Measurements from ENCODE around the gene GAB2.
"Not testable (repeated sequence)": the region's sequence is repeated elsewhere in the genome, so short reads cannot be mapped to it uniquely, and the experiment has no call there.

GAB2 gene

GRCh38 chr11:78177216-78177615 is 240.4 kb downstream of the GAB2 start:
- no peaks in the 10 kb centered on the region for H3K4me1 Mint-ChIP-seq
- H3K9me3 Mint-ChIP-seq: no peaks in the 10 kb centered on the region
- H3K27ac Mint-ChIP-seq: no peak overlapping the region
- H3K36me3 Mint-ChIP-seq (ENCODE audit: low read depth): peaks cover 32% of the 10 kb centered on the region
- no peaks in the 10 kb centered on the region for H3K27me3 Mint-ChIP-seq (ENCODE audit: low read depth)
- TF ChIP-seq CTCF (IDR thresholded peaks at IDR 0.05; ENCODE audit: unreplicated experiment in 3 of 3): no peak
- H3K4me3 Mint-ChIP-seq: no peak overlapping the region

- no peaks in the 10 kb centered on the region for H3K9me3 Mint-ChIP-seq
- no peaks in the 10 kb centered on the region for H3K27me3 Mint-ChIP-seq (ENCODE audit: low read depth)
- TF ChIP-seq CTCF (IDR thresholded peaks at IDR 0.05; ENCODE audit: unreplicated experiment in 3 of 3): no peak
- peaks cover 33% of the 10 kb centered on the region for H3K36me3 Mint-ChIP-seq (ENCODE audit: low read depth)
- H3K4me1 Mint-ChIP-seq: no peaks in the 10 kb centered on the region
- no peak overlapping the region for H3K4me3 Mint-ChIP-seq
- H3K27ac Mint-ChIP-seq: no peak overlapping the region
Observed at GRCh38 chr11:78176605-78177141, 240.9 kb downstream of the GAB2 start.

GRCh38 chr11:78175862-78176261 is 241.8 kb downstream of the GAB2 start:
- not testable (repeated sequence) for H3K9me3 Mint-ChIP-seq; H3K4me3 Mint-ChIP-seq; H3K27me3 Mint-ChIP-seq (ENCODE audit: low read depth); H3K4me1 Mint-ChIP-seq; H3K27ac Mint-ChIP-seq
- H3K36me3 Mint-ChIP-seq (ENCODE audit: low read depth): peaks cover 33% of the 10 kb centered on the region

- H3K4me1 Mint-ChIP-seq: peaks cover 18% of the 10 kb centered on the region
- no peak overlapping the region for H3K4me3 Mint-ChIP-seq
- no peak overlapping the region for H3K27ac Mint-ChIP-seq
- no peaks in the 10 kb centered on the region for H3K9me3 Mint-ChIP-seq
- TF ChIP-seq CTCF (IDR thresholded peaks at IDR 0.05; ENCODE audit: unreplicated experiment in 3 of 3): no peak
- H3K27me3 Mint-ChIP-seq (ENCODE audit: low read depth): no peaks in the 10 kb centered on the region
- H3K36me3 Mint-ChIP-seq (ENCODE audit: low read depth): peaks cover 33% of the 10 kb centered on the region
Observed at GRCh38 chr11:78171951-78172350, 245.7 kb downstream of the GAB2 start.

- H3K27me3 Mint-ChIP-seq (ENCODE audit: low read depth): no peaks in the 10 kb centered on the region
- H3K27ac Mint-ChIP-seq: peak overlapping the region; percentile 27 to 75 (median 46)
- H3K9me3 Mint-ChIP-seq: no peaks in the 10 kb centered on the region
- no peak overlapping the region for H3K4me3 Mint-ChIP-seq
- H3K4me1 Mint-ChIP-seq: peaks cover 18% of the 10 kb centered on the region
- TF ChIP-seq CTCF (IDR thresholded peaks at IDR 0.05; ENCODE audit: unreplicated experiment in 3 of 3): no peak
- H3K36me3 Mint-ChIP-seq (ENCODE audit: low read depth): peaks cover 28% of the 10 kb centered on the region
Observed at GRCh38 chr11:78170874-78171549, 246.6 kb downstream of the GAB2 start.

GRCh38 chr11:78170413-78170812 is 247.2 kb downstream of the GAB2 start:
- Mint-ChIP-seq H3K27me3 (ENCODE audit: low read depth) (no peaks in the 10 kb centered on the region), H3K36me3 (ENCODE audit: low read depth) (peaks cover 26% of the 10 kb centered on the region), H3K4me1 (peaks cover 18% of the 10 kb centered on the region), H3K27ac (peak overlapping the region; percentile 27 to 75 (median 46)), H3K9me3 (no peaks in the 10 kb centered on the region), H3K4me3 (no peak overlapping the region)
- no peak for TF ChIP-seq CTCF (IDR thresholded peaks at IDR 0.05; ENCODE audit: unreplicated experiment in 3 of 3)

Data from nephron (organoid).